ENCODE measurements around the gene ARSB. TPM values are rescaled to one million over a fixed set of nuclear protein-coding genes. Genes with fewer than 3 reads are reported as not detected.

Gene ARSB
- polyA plus RNA-seq, 1 of the 3 experiments (the other 2 are of a cell fraction): 12.5 TPM

DNA sequence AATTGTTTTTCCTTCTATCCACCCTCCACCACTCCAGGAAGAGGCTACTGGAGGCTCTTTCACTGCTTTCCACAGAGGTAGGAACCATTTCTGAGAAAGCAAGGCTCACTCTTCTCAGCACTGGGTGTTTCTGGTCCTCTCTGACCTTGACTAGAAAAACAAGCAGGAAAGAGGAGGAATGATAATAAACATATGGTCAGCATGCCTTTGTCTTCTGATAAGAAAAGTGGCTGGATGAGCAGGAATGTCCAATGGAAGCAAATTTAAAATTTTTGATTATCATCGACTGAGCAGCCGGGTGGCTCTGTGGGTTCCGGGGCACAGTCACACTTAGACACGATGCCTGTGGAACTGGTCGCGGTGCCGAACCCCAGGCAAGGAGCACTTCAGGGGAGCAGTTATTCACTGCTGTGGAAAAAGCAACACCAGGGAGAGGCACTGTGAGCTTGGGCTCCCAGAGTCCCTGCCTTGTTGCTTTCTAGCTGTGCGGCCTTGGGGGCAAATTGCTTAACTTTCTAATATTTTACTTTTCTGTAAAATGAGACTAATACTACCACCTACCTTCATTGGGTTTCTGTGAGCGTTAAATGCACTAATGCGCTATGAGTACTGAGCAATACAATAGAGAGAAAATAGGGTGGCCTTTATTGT is 179.5 kb downstream of the ARSB start:
- Histone ChIP-seq H3K9me2 (no peaks in the 10 kb centered on the region), H3K4me1 (ENCODE audit: control insufficient read depth in 1 of 2, insufficient read depth in 2 of 2, low read depth in 1 of 2, low read length in 1 of 2) (peaks cover 18 to 68% of the 10 kb centered on the region in 2 experiments), H4K20me1 (ENCODE audit: insufficient read depth) (no peaks in the 10 kb centered on the region), H3F3A (replicated peaks; ENCODE audit: insufficient read depth) (peaks cover 15% of the 10 kb centered on the region), H3K9me3 (no peaks in the 10 kb centered on the region), H2AFZ (ENCODE audit: low read depth) (peak overlapping the region; percentile 43; the same call in 1 of the 2 replicates), H3K9ac (peak overlapping the region; percentile 12; the same call in 1 of the 2 replicates), H3K4me3 (ENCODE audit: low read depth in 2 of 2, low read length in 1 of 2) (no peak overlapping the region), H3K36me3 (replicated peaks in 1 of 2; ENCODE audit: control insufficient read depth in 1 of 2, insufficient read depth in 2 of 2, low read length in 1 of 2) (no peaks in the 10 kb centered on the region), H3K79me2 (ENCODE audit: insufficient read depth) (no peaks in the 10 kb centered on the region), H3K27me3 (ENCODE audit: insufficient read depth) (no peaks in the 10 kb centered on the region), H3K27ac (ENCODE audit: low read depth in 2 of 2, low read length in 1 of 2) (peak overlapping the region; percentile 81 to 93), H3K4me2 (peak overlapping the region; percentile 25; the same call in 1 of the 2 replicates)
- POLR2A ChIA-PET: no interaction called here
- 71% methylated on average over 8 of the region's 10 CpGs for WGBS (ENCODE audit: low lambda C conversion rate)
- DNase-seq: peak; percentile 63
- CTCF ChIA-PET: interaction anchor here (0.6 to 1.1 kb wide), 2 partner anchors 165 to 268 kb away, joined by 3 read pairs; no protein-coding TSS in a partner anchor
- TF ChIP-seq FOSL2 (IDR thresholded peaks at IDR 0.05; ENCODE audit: borderline replicate concordance, low read depth) (no peak), RFX5 (IDR thresholded peaks at IDR 0.05; ENCODE audit: low read length) (no peak), RCOR1 (IDR thresholded peaks at IDR 0.05; ENCODE audit: low read length) (peak; percentile 98), TAF1 (IDR thresholded peaks at IDR 0.05; ENCODE audit: borderline replicate concordance, low read depth, low read length) (no peak), NRF1 (IDR thresholded peaks at IDR 0.05; ENCODE audit: low read depth, low read length) (no peak), YY1 (IDR thresholded peaks at IDR 0.05; ENCODE audit: low read depth) (no peak), GABPA (IDR thresholded peaks at IDR 0.05; ENCODE audit: low read depth) (no peak), FOXJ3 (CRISPR knock-in tag; IDR thresholded peaks at IDR 0.05) (peak; percentile 59; the same call in 1 of the 2 replicates), SIN3A (IDR thresholded peaks at IDR 0.05; ENCODE audit: borderline replicate concordance, low read depth, low read length) (no peak), TCF12 (IDR thresholded peaks at IDR 0.05) (peak; percentile 71), CHD2 (IDR thresholded peaks at IDR 0.05; ENCODE audit: low read length, partially characterized antibody) (peak; percentile 43), FOXM1 (IDR thresholded peaks at IDR 0.05; ENCODE audit: low read depth) (no peak), GATA2 (CRISPR knock-in tag; IDR thresholded peaks at IDR 0.05) (peak; percentile 70), NFIC (IDR thresholded peaks at IDR 0.05; ENCODE audit: borderline replicate concordance) (no peak), POLR2AphosphoS5 (IDR thresholded peaks at IDR 0.05; ENCODE audit: low read depth, low read length) (peak; percentile 31; the same call in 1 of the 2 replicates), RXRA (IDR thresholded peaks at IDR 0.05; ENCODE audit: borderline replicate concordance, low read depth) (no peak), TEAD4 (IDR thresholded peaks at IDR 0.05; ENCODE audit: borderline replicate concordance, insufficient read depth) (no peak), EP300 (IDR thresholded peaks at IDR 0.05; ENCODE audit: borderline replicate concordance in 1 of 2, low read depth in 1 of 2, low read length in 1 of 2) (peak in 1 of 2 experiments; percentile 84; a peak in 2 of 4 replicates), EZH2phosphoT487 (IDR thresholded peaks at IDR 0.05; ENCODE audit: borderline replicate concordance, low read depth) (no peak), ELF1 (IDR thresholded peaks at IDR 0.05) (no peak), RAD21 (IDR thresholded peaks at IDR 0.05; ENCODE audit: low read length) (0 out of 2 replicates have a peak, but pooled peaks have one; percentile 10)
- TF ChIP-seq, protein P1, sequence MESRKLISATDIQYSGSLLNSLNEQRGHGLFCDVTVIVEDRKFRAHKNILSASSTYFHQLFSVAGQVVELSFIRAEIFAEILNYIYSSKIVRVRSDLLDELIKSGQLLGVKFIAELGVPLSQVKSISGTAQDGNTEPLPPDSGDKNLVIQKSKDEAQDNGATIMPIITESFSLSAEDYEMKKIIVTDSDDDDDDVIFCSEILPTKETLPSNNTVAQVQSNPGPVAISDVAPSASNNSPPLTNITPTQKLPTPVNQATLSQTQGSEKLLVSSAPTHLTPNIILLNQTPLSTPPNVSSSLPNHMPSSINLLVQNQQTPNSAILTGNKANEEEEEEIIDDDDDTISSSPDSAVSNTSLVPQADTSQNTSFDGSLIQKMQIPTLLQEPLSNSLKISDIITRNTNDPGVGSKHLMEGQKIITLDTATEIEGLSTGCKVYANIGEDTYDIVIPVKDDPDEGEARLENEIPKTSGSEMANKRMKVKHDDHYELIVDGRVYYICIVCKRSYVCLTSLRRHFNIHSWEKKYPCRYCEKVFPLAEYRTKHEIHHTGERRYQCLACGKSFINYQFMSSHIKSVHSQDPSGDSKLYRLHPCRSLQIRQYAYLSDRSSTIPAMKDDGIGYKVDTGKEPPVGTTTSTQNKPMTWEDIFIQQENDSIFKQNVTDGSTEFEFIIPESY (IDR thresholded peaks at IDR 0.05; ENCODE audit: borderline replicate concordance, low read depth): no peak
- TF ChIP-seq, protein P2, sequence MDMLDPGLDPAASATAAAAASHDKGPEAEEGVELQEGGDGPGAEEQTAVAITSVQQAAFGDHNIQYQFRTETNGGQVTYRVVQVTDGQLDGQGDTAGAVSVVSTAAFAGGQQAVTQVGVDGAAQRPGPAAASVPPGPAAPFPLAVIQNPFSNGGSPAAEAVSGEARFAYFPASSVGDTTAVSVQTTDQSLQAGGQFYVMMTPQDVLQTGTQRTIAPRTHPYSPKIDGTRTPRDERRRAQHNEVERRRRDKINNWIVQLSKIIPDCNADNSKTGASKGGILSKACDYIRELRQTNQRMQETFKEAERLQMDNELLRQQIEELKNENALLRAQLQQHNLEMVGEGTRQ (IDR thresholded peaks at IDR 0.05; ENCODE audit: borderline replicate concordance, low read depth, low read length): no peak
- TF ChIP-seq, protein P3, sequence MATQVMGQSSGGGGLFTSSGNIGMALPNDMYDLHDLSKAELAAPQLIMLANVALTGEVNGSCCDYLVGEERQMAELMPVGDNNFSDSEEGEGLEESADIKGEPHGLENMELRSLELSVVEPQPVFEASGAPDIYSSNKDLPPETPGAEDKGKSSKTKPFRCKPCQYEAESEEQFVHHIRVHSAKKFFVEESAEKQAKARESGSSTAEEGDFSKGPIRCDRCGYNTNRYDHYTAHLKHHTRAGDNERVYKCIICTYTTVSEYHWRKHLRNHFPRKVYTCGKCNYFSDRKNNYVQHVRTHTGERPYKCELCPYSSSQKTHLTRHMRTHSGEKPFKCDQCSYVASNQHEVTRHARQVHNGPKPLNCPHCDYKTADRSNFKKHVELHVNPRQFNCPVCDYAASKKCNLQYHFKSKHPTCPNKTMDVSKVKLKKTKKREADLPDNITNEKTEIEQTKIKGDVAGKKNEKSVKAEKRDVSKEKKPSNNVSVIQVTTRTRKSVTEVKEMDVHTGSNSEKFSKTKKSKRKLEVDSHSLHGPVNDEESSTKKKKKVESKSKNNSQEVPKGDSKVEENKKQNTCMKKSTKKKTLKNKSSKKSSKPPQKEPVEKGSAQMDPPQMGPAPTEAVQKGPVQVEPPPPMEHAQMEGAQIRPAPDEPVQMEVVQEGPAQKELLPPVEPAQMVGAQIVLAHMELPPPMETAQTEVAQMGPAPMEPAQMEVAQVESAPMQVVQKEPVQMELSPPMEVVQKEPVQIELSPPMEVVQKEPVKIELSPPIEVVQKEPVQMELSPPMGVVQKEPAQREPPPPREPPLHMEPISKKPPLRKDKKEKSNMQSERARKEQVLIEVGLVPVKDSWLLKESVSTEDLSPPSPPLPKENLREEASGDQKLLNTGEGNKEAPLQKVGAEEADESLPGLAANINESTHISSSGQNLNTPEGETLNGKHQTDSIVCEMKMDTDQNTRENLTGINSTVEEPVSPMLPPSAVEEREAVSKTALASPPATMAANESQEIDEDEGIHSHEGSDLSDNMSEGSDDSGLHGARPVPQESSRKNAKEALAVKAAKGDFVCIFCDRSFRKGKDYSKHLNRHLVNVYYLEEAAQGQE (IDR thresholded peaks at IDR 0.05; ENCODE audit: low read depth, low read length): no peak
- TF ChIP-seq, protein P4, sequence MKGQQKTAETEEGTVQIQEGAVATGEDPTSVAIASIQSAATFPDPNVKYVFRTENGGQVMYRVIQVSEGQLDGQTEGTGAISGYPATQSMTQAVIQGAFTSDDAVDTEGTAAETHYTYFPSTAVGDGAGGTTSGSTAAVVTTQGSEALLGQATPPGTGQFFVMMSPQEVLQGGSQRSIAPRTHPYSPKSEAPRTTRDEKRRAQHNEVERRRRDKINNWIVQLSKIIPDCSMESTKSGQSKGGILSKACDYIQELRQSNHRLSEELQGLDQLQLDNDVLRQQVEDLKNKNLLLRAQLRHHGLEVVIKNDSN (IDR thresholded peaks at IDR 0.05; ENCODE audit: borderline replicate concordance, low read depth): no peak
- TF ChIP-seq, protein P5, sequence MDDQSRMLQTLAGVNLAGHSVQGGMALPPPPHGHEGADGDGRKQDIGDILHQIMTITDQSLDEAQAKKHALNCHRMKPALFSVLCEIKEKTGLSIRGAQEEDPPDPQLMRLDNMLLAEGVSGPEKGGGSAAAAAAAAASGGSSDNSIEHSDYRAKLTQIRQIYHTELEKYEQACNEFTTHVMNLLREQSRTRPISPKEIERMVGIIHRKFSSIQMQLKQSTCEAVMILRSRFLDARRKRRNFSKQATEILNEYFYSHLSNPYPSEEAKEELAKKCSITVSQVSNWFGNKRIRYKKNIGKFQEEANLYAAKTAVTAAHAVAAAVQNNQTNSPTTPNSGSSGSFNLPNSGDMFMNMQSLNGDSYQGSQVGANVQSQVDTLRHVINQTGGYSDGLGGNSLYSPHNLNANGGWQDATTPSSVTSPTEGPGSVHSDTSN (IDR thresholded peaks at IDR 0.05): no peak

All from SK-N-SH (cell line).